ENCODE data around the gene PLRG1. TPM values are rescaled to one million over a fixed set of nuclear protein-coding genes. Genes with fewer than 3 reads are reported as not detected.

Gene PLRG1
- total RNA-seq, 4 donors from 2014 or later, result 29.8 to 66.8 (median 47.6) TPM

DNA sequence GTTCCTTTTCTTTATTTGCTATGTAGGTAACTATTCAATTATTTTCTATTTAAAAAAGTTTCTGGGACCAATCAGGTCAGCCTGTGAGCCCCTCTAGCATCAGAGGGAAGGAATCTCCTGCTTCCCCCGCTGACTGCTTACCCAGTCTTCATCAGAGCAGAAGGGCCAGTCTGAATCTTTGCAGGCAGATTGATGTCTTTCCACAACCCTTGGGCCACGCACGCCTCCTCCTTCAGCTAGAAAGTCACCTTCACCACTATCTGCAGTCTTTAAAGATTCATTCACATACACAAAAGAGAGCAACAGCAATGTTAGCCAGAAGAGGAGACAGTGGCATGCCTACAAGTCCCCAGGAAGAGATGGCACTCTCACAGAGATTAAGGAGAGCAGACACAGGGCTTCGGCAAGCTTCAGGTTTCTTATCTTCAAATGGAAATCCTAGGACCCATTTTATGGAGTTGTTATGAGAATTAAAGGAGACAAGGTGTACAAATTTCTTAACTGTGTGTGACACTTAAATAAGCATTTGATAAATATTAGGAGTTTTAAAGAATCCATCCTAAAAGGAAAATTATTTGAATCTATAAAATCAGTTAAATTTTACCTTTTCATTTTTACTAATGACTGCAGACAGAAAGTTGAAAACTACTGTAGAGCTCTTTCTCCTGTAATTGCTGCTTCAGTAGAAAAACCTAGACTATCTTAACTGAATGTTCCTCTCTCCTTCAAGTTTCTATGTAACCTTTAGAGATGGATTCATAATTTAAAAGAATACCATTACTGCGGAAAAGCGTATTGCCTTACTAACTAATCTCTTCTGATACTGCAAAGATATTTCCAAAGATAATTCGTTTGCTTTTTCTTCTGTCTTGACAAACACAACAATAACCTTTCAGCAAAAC is 39.3 kb upstream of the PLRG1 start:
- TF ChIP-seq, protein P1, sequence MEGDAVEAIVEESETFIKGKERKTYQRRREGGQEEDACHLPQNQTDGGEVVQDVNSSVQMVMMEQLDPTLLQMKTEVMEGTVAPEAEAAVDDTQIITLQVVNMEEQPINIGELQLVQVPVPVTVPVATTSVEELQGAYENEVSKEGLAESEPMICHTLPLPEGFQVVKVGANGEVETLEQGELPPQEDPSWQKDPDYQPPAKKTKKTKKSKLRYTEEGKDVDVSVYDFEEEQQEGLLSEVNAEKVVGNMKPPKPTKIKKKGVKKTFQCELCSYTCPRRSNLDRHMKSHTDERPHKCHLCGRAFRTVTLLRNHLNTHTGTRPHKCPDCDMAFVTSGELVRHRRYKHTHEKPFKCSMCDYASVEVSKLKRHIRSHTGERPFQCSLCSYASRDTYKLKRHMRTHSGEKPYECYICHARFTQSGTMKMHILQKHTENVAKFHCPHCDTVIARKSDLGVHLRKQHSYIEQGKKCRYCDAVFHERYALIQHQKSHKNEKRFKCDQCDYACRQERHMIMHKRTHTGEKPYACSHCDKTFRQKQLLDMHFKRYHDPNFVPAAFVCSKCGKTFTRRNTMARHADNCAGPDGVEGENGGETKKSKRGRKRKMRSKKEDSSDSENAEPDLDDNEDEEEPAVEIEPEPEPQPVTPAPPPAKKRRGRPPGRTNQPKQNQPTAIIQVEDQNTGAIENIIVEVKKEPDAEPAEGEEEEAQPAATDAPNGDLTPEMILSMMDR (IDR thresholded peaks at IDR 0.05; ENCODE audit: low read depth), result no peak

DNA sequence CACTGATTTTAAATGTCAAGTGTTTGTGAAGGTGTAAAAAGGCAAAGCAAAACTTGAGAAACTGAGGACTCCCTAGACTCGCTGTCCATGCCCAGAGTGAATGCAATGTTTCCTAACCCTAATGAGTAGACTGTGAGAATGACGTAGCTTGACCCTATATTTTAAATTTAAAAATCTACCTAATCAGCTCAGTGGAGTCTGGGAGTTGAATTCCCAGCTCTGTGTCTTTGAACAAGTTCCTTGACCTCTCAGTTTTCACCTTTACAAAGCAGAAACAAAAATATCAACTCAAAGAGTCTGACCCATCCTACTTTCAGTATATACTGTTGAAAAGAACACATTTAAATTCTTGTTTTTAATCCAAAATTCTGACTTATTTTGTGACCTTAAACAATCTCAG is 38.0 kb upstream of the PLRG1 start:
- TF ChIP-seq, protein P1 (IDR thresholded peaks at IDR 0.05; ENCODE audit: low read depth), result no peak

DNA sequence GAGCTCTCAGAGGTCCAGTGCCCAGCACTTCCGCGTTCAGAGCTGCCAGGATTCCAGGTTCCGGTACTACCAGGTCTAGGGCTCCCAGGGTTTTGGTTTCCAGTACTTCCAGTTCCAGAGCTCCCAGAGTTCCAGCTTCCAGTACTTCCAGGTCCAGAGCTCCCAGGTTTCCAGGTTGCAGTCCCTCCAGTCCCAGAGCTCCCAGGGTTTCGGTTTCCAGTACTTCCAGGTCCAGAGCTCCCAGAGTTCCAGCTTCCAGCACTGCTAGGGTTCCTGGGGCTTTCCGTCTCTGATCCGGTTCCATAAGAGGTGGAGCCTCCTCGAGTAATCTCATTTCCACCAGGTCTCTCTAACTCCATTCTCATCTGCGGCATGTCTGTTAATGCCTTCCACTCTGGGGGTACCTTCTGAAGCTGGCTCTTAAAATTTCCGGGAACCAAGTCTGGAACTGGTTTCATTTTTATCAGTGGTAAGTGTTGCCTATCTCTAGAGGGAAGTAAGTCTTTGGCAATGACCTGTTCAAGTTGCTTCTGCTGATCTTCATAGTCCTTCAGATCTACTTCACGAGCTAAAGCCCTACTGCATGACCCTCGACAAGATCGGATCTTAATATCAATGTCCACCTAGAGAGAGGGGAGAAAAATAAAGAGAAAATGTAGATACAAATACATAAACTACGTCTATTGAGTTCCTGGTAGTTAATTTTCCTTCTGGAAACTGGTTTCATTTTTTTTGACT is 36.3 kb upstream of the PLRG1 start:
- TF ChIP-seq, protein P1 (IDR thresholded peaks at IDR 0.05; ENCODE audit: low read depth), result no peak

DNA sequence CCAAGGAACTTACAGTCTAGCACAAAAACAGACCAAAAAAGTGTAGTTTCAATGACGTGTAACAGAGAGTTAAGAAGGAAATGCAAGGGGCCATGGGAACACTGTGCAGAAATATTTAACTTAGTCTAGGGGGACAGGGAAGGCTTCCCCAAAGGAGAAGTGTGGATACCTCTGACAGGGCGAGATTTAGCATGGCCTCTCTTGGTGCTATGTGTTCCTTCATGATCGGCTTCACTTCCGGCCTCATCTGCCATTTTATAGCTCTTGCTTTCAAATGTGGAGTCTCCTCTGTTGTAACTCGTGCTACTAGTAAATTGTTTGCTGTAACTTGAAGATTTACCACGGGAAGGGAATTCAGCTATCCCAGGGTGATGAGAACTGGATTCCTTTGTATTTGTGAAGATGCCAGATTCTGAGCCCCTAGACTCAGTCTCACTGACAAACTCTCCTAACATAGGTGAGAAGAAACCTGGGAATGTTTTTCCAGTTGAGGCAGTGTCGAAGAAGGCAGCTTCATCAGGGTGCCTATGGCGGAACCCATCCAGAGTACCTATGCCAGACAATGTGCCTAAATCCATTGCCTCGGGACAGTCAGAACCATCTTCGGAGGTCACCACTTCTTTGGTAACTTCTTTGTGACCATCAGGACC is 35.3 kb upstream of the PLRG1 start:
- TF ChIP-seq, protein P1 (IDR thresholded peaks at IDR 0.05; ENCODE audit: low read depth), result no peak

DNA sequence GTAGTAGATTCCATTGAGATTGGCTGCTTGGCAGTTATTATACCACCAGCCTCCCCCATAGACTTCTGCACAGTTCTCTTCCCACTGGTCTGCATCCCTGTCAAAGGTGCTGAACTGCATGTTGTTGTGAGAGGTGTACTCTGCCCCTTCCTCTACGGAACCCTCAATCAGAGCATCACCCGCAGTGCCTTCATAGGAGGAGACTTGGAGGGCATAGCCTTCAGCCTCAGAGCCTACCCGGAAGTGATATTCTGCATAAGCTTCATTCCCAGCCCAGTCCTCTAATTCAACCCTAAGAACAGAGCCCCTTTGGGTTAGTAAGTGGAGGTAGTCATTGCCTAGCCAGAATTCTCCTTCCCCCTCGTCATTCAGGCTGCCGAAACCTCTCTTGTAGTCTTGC is 34.1 kb upstream of the PLRG1 start:
- TF ChIP-seq, protein P1 (IDR thresholded peaks at IDR 0.05; ENCODE audit: low read depth), result no peak

DNA sequence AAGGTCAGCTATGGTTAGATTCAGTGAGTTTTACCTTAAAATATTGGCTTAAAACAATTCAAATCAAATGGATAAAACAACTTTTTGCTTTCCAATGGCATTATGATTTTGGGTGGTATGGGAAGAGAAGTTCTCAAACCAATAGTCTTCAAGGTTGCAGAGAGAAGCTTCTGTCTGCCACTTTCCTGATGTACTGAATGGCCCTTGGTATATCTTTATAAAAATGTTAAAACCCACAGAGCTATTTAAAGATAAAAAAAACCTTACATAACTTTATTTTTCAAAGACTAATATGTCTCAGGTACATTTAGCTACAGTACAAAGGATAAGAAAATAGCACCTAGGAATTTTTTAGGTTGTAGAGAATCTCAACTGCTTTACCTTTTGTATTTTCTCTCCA is 33.5 kb upstream of the PLRG1 start:
- TF ChIP-seq, protein P1 (IDR thresholded peaks at IDR 0.05; ENCODE audit: low read depth), result no peak

DNA sequence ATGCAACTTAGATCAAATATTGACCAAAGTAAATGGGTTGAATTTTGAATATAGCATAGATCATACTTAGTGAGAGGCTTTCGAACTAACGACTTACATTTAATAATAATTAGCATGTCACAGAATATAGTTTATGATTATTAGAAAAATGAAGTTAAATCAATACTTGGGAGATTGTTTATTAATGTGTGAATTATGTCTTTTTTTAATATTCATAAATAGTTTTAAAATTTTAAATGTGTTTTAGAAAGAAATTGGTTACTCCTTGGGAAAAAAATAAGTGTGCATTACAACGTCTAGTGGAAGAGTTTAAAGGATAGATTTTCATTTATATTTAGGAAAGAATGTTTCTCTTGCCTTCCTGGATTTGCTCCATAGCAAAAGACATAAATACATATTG is 33.0 kb upstream of the PLRG1 start:
- TF ChIP-seq, protein P1 (IDR thresholded peaks at IDR 0.05; ENCODE audit: low read depth), result no peak
